GM19397 (cell line): ENCODE data around the gene SMC6.
A peak's percentile ranks its signal among the peaks of the same experiment; 100 is the strongest.

Source experiments
- ATAC-seq: cut with Tn5 transposase; IDR thresholded peaks from one replicate; pipeline ENCODE4 v1.9.1; 2021; ENCODE audit warnings: mild to moderate bottlenecking, moderate library complexity; ENCODE audit not compliant: unreplicated experiment

SMC6 gene

DNA sequence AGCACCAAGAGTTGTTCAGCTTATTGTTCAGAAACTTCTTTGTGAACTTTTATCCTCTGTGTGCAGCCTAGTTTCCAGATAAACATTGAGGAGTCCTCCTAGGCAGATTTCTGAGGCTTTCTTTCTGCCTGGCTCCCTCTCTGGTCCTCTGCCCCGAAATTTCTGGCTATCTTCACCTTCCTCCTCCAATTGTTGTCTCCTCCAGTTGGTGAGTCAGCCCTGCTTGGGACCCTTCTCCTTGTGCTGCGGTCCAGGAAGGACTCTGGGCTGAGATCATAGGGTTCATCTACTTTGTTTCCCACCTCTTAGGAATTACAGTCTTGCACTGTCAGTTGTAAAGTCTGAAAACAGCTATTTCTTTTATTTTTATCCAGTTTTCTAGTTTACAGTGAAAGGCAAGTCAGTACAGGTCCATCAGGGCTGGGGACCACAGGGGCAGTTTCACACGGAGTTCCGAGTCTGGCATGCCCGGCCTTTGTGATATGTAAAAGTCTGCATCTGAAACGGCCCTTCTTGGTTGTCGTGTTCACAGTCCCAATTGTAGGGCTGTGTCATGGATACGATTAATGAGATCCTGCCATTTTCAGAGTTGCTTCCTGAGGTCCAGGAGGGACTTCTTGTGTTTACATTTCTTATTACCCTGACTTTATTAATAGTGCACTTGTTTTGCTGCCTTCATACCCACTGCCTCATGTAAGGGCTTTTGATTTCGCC is 100.8 kb downstream of the SMC6 start:
- no peak for ATAC-seq

DNA sequence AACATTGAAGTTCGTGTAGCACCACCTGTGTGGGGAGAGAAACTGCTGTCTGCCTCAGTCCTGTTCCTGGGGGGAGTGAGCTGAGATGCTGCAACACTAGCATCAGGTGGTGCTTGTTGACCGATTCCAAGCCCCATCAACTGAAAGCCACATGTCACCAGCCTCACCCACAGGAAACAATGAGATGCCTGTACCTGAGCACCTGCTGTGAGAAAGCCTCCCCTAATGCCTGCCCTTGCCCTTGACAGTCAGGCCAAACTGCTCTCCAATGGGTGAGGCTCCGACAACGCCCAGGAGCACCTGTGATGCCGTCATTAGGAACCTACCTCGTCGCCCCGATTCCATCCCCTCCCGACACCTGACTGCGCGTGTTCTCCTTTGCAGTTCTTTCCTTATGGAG is 104.6 kb downstream of the SMC6 start:
- no peak for ATAC-seq

DNA sequence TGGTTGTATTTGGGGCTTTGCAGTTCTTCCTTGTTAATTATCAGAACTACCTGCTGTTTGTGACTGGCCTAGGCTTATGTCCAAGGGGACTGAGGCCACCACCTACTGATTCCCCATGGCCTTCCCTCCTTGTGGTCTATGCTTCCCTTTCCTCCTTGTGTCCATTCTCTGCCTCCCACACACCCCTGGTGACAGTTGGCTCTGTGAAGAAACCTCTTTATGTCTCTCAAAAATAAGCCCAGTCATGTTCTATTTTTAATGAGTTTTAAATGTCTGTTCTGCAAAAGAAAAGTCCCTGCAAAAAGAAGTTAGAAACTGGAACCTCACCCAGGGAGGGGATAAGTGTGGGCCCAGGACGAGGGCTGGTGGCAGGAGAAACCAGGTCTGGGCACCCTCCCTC is 105.0 kb downstream of the SMC6 start:
- ATAC-seq, result no peak

DNA sequence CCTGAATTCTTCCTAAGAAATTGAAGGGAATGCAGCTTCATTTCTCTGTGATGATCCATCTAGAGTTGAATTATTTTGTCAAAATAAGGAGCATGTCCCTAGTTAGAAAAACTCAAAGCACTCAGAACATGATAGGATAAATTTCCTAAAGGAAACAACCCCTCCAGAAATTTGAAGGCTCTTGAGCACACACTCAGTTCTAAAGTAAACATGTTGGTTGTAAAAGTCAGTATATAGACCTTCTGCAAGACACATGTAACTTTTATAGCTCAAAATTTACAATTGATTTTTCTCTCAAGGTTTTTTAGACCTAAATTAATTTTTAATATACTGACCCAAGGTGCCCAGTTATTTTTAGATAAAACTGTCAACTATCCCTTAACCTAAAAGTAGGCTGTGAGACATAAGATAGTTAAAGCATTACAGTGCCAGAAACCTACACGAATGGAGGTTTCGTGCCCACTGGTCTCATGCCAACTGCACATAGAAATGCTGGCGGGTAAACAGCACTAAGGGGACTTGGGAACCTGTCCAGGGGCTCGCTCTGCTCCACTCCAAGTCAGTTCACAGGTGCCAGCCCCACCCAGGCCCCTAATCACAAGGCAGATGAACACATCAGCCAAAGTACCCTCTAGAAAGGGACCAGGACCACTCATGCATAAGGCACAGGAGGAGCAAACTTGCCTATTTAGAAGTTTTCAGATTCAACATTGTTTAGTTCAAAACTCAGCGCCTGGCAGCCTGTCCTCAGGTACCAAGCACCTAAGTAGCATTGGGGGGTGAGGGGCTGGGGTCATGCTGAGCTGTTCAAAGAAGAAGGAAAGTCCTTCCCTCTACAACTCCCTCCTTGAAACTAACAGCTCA is 106.5 kb downstream of the SMC6 start:
- ATAC-seq, result no peak

DNA sequence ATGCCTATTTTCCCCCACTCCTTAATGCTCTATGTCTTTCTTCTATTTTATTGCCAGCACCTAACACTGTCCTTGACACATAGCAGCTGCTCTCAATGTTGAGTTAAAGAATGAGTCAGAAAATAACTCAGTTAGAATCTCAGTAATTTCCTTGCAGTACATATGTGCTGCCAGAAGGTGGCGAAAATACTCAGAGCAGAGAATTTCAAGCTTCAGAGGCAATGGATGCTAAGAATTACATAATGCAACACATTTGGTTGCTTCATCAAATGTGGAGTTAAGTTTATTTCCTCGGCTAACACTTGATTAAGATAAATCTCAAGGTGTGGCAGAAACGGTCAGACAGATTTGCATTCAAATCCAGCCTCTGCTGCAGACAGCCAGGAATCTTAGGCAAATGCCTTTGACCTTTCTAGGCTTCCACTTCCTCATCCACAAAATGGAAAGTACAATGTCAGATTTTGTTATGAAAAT is 107.5 kb downstream of the SMC6 start:
- ATAC-seq, result peak; percentile 63

DNA sequence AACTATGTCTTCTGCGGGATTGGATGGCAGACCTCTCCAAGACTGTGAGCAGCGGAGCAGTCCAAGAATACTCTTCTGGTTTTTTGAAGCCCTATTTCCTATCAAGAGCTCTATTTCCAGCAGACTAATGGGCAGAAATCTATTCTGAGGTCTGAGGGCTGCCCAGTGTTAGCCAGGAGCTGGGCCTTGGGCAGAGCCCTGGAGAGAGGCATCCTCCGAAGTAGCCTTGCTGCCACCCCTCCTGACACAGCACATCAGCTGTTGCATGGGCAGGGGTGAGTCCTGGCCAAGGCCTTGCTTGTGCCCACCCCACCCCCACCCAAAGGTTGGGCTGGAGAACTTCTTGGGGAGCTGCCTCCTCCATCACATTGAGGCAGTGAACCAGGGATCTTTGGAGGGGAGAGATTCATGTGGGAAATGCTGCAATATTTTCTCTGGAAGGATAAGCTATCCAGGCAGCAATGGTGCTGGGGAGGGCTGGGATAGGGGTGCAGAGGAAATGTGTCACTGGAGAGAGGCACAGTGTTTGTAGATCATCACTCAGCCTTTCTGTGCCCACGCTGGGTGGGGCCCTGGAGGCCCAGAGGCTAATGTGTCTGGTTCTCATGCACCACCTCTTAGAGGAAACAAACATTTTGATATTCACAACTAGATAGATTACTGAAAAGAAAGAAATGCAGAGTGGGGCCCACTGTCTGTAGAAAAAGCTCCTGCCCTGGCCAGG is 108.5 kb downstream of the SMC6 start:
- no peak for ATAC-seq

DNA sequence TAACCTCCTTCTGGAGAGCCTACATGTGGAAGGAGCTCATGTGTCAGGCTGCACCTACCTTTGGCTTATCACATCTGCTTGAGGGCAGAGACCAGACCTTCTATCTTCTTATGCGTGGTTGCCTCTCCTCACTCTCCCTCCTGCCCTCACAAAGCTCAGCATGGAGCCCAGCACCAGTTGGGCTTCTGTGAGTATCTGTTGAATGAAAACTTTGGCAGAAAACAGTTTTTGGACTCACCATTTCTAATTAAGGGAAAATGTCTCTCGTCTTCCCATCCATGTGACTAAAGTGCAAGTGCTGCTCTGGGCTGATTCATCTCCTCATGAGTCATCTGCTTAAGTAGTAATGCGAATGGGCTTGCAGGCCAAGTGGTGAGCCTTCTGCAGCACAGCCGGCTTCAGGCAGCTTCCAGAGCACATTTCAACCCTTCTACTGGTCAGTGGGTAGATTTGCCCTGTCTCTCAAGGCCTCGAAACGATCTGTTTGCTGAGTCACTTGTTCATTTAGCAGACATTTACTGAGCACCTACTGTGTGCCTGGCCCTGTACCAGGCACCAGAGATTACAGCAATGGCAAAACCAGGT is 110.5 kb downstream of the SMC6 start:
- no peak for ATAC-seq

DNA sequence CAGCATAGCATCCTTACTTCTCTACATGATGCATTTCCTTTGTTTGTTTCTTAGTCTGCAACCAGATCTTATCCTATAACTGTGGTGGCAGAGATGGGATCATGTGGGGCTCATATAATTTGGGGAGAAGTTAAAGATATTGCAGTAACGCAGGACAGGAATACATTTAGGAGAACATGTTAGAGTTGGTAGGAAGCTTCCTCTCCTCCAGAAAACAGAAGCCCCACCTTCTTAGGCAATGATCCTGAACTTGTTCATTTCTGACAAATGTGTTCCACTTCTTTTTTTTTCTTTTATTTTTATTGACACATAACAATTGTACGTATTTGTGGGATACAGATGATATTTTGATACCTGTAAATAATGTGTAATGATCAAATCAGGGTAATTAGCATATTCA is 113.2 kb downstream of the SMC6 start:
- no peak for ATAC-seq

DNA sequence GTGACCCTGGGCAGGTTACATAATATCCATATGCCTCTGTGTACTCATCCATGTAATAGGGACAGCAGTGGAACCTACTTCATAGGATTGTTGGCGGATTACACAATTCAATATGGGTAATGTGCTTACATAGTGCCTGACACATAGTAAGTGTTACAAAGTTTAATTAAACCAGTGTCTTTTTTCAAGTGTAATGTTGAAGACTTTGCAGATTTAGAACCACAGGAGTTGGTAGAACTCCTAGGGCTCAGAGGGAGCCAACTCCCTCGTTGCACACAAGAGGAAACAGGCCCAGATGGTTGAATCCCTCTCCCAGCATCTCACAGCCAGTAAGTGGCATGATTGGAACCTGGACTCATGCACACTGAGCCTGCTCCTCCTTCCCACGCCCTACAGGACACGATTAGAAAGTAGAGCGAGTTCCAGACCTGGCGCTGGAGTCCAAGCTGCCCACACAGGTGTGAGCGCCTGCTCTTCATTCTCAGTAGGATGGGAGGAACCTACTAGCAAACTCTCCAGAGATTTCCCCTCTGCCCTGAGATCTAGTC is 115.3 kb downstream of the SMC6 start:
- no peak for ATAC-seq

DNA sequence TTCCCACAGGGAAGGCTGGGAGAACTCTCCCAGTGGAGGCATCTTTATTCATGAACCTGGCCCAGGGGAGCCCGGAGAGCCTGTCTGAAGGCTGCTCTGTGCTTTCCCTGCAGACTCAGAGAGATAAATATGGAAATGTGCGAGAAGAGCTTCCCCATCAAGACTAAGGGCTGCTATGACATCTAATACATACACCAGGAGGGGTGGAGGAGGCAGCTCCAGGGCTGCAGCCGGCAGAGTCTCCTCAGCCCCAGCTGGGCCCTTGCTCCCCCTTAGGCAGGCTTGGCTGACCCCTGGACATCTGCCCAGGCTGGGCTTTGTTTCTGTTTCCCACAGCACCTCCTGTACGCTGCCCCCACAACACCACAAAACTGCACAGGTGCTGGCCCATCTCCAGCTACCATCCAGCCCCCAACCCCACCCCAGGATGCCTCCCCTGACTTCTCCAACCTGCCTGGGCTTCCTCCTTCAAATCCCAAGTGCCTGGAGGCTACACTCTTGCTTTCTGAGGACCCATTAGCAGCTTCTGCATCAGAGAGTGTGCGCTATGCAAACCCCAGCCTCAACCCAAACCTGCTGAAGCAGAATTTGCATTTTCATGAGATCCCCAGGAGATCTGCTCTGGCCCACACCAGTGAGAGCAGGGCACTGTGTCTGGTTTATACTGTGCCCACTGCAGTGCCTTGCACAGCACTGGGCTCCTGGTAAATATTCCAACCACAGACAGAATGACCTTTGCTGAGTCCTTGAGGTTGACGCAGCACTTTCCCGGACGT is 116.3 kb downstream of the SMC6 start:
- ATAC-seq, result peak; percentile 64

DNA sequence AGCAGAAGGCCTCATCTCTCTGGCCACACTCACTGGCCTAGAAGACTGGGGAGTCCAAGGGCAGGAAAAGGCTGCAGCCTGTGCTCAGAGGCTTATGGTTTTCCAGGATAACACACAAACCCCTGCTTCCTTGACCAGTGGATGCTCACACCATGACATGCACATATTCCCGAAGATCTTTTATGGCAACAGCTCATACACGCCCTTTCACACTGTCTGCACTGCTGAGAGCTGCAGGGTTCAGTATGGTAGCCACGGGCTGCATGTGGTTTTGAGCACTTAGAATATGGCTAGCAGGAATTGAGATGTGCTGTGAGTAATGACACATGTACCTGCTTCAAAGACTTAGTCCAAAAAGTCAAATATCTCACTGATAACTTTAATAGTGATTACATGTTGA is 117.4 kb downstream of the SMC6 start:
- ATAC-seq, result no peak

DNA sequence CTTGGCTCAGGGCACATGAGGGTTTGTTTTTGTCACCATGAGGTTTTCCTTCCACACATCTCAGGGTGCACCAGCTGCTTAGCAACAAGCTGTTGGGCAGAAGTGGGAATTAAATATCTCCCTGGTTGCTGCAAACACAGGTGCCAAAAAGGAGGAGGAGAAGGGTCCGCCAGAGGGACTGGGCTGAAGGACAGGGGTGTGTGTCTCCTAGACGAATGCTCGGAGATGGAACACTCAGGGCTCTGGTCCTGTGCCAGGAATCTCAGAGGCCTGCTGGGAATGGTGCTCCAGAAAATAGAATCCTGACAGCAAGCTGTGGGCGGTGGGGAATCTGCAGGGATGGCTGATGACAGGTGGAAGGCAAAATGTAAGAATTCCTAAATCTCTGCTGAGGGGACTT is 118.6 kb downstream of the SMC6 start:
- no peak for ATAC-seq

DNA sequence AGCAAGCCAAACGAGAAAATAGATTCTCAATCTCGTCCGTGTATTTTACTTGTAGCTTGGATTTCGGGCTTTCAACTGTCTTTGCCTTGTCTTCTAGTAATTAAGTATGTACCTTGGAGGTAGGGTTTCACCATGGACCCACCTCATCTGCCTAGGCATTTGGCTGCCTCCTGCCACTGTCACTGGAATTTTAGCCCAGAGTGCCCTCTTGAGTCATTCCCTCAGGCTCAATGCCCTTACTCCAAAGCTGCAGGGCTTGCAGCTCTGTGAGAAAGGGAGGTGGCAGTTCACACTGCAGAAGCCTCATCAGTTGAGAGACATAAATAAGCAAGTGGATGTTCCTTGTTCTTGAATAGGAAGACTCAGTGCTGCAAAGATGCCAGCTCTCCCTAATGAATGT is 123.5 kb downstream of the SMC6 start:
- no peak for ATAC-seq

DNA sequence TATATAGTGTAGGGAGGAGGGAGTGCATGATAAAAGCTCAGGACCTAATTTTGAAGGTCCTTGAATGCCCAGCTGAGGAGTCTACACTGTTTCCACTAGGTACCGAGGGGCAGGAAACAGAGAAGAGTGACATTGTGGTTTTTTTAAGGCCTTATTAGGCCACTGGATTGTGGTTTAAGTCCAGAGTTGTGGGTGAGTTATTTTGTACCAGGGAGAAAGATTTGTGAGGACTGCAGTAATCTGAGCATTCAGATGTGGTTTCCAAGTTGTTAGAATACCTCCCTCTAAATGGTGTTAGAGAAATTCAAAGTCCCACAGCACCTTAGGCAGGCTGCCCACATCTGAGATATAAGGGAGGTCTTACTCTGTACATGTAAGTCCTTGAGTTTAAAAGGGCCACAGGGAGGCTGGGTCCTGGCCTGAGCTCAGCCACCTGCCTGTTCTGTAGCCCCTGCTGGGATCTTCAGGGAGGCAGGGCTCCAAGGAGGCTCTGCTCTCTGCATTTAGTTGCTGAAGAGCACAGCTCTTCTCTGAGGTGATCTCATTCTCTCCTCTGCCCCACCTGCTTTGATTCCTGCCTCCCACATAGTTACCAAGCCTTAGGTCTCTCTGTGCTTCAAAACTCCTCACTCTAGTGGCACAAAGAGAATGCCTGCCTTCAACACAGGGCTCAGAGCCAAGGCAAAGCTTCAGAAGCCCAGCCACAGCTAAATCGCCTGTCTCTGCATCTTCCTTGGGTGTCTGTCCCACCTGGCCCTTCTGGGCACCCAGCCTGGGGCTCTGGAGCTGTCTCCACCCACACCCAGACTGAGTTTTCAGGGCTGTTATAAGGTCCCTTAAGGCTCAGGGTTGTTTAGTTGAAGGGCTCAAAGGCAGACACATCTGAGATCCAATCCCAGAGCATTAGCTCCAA is 125.0 kb downstream of the SMC6 start:
- ATAC-seq, result peak; percentile 39

DNA sequence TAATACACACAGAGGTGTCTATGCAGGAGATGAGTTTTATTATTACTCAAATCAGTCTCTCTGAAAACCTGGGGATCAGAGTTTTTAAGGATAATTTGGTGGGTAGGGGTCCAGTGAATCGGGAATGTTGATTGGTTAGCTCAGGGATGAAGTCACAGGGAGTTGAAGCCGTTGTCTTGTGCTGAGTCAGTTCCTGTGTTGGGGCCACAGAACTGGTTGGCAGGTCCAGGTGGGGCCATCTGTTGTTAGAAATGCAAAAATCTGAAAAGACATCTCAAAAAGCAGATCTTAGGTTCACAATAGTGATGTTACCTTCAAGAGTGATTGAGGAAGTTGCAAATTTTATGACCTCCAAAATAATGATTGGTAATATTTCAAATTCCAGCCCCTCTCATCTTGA is 126.2 kb downstream of the SMC6 start:
- no peak for ATAC-seq

DNA sequence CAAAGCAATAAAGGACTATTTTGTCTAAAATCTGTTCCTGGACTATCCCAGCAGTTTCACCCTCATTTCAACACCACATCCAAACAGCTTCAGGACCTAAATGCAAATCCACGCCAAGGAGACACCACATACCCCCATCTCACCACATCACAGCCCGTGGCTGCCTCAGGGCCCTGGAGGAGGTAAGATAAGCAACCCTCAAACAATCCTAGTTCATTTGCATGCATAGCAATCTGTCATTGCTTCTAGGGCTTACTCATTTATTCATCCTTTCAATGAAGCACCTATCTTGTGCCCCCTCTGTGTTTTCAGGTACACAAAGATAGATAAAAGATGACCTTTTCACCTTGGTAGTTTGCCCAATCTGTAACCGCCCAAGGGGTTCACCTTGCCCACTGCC is 126.6 kb downstream of the SMC6 start:
- no peak for ATAC-seq

DNA sequence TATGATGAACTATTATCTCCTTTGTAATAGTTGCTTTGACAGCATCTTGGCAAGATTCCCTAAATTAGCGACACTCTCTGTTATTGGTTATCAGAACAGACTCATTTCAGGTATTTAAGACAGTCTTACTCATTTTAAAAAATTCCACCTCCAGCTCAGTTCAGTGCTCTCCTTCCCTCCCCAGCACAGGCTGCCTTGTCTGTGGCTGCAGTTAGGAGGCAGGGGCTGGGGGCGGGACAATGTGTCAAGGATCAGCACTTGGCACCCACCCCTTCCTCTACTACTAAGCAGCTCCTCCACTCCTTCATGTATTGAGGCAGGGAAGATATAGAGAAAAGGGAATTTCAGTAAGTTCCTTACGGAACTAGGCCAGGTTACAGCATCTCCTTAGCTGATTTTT is 128.2 kb downstream of the SMC6 start:
- ATAC-seq, result no peak

DNA sequence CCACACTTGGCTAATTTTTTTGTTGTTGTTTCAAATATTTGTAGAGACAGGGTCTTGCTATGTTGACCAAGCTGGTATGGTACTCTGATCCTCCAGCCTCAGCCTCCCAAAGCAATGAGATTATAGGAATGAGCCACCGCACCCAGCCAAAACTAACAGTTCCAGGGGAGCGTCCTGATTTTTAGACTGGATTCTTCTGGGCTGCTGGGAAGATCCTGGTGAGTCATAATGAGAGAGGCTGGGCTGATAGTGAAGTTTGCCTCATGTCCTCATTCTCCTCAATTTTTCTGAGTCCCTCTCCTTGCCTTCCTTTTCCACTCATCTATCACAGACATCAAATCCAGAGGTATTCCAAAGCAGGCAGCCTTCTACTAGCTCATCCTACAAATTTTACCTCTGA is 131.8 kb downstream of the SMC6 start:
- ATAC-seq, result no peak

DNA sequence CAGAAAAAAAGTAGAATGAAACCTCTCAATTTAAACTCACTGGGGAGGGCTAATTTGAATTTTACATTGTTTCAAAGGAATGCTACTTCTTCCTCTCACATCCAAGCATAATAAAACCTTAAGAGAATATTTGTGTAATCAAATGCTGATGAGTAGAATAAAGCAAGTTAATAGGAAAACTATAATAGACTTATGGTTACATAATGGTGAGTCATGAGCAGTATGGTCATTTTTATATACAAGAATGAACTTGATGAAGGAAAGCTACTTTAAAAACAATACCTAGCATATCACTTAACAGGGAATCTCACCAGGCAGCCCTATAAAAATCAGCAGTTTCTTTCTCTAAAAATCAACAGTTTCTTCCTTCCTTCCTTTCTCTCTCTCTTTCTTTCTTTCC is 132.8 kb downstream of the SMC6 start:
- no peak for ATAC-seq
